D721Med (cell line): ENCODE results near the gene FAM117B.
"Not testable (repeated sequence)": the region's sequence is repeated elsewhere in the genome, so short reads cannot be mapped to it uniquely, and the experiment has no call there.

Experiments
- DNase-seq: peaks from one replicate; pipeline ENCODE4 v3.0.0; 2011; ENCODE audit warnings: low spot score; ENCODE audit not compliant: insufficient read length
- FAIRE-seq: peaks from 2 replicates; lab custom pipeline; 2011; peaks lifted over from hg19 to GRCh38; lab: Jason Lieb, UNC
- CTCF ChIP-seq: IDR thresholded peaks from 2 replicates; pipeline ENCODE4 v1.5.1; 2012; ENCODE audit warnings: mild to moderate bottlenecking, control low read depth; ENCODE audit not compliant: insufficient read depth; ENCODE audit errors: missing control alignments

FAM117B gene

DNA sequence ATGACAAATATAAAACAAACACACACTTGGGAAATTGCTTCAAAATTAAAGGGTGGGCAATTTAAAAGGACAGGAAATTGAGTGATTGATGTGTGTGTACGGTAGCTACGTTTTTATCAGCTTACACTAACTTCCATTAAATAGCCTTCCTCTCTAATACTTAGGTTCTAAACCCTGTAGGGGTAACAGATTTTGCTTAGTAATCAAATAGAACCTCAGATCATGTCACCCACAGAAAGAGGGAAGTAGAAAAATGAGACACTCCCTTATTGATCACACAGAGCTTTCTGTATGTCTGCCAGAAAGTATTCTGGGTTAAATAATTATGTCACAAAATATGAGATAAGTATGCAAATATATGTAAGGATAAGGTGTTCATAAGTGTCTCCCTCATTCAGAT, 143.4 kb downstream of the FAM117B start:
- DNase-seq (no peak), FAIRE-seq (no peak)
- TF ChIP-seq CTCF: no peak

- no peak for FAIRE-seq
- no peak for DNase-seq
- TF ChIP-seq CTCF: no peak
Observed at GRCh38 chr2:202780514-202781021, 145.8 kb downstream of the FAM117B start.

DNA sequence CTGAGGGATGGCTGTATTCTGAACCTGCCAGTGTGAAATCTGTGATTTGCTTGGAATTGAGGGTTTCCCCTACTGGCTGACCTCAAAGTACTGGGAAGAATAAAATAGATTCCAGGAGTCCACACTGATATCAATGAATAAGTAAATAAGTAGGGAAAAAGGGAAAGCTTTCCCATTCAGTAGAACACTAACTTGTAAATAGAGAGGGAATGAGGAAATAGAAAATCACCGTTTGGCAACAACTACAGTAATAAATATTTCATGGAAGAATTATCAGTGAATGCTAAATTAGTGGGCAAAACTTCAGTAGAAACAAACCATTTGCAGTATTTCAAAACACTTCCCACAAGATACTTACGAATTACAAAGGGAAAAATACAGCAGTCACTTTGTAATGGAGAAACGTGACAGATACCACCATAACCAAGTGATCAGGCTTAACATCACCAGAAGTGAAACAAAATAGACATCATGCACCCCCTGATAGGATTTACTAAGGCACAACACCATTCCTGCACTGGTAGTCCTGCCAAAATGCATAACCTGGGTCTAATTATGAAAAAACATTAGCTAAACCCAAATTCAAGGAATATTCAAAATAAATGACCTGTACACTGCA, 148.3 kb downstream of the FAM117B start:
- no peak for TF ChIP-seq CTCF
- no peak for DNase-seq
- FAIRE-seq: no peak

DNA sequence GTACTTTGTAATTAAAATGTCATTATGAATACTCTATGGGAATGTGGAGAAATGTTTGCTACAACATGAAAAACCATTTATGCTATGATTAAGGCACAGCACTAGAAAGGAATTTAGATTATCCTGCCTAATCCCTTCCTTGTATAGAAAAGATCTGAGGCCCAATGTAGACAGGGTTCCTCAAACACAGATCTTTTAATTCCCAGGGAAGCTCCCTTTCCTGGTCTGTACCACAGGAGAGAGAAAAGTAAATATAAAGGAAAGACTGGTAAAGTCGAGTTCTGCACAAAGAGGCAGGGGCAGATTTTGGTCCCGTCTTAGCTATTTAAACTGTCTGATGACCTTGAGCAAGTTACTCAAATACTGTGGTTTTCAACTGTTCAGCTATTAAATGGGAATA, 152.1 kb downstream of the FAM117B start:
- TF ChIP-seq CTCF: no peak
- peak; percentile 38 for FAIRE-seq
- DNase-seq: no peak

DNA sequence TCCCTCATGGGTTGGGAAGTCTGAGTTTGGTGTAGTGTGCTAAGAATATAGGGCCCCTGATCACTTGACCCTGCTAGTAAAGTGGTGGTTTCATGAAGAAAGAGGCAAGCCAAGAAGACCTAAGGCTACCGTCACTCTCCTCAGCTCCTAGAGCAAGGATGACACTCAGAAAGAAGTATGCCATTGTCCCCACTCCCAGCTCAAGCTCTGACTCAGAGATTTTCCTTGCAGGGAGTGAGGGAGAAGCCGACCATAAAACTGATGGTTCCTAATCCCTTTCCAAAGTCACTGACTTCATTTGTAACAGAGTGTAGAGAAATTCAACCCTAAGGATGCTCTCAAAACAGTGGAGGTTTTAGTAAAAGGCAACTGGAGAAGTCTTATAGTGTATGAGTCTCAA, 155.9 kb downstream of the FAM117B start:
- no peak for FAIRE-seq
- no peak for TF ChIP-seq CTCF

GRCh38 chr2:202797944-202798343, 163.2 kb downstream of the FAM117B start:
- no peak for TF ChIP-seq CTCF
- FAIRE-seq (no peak), DNase-seq (no peak)

More for the DNA sequence above, 155.9 kb downstream of the FAM117B start:
- no peak for DNase-seq

DNA sequence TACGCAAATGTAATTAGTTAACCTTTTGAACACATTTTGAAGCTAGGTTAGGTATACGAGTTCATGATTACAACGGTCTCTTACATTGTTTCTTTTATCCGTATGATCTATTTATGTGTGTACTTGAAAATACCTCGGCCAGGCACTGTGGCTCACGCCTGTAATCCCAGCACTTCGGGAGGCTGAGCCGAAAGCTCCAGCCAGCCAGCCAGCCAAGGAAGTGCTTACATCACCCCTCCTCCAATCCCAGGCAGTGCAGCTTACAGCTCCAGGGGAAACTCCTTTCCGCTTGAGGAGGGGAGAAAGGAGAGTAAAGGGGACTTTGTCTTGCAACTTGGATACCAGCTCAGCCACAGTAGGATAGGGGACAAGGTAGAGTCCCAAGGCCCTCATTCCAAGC, 171.1 kb downstream of the FAM117B start:
- FAIRE-seq, DNase-seq: not testable (repeated sequence)

DNA sequence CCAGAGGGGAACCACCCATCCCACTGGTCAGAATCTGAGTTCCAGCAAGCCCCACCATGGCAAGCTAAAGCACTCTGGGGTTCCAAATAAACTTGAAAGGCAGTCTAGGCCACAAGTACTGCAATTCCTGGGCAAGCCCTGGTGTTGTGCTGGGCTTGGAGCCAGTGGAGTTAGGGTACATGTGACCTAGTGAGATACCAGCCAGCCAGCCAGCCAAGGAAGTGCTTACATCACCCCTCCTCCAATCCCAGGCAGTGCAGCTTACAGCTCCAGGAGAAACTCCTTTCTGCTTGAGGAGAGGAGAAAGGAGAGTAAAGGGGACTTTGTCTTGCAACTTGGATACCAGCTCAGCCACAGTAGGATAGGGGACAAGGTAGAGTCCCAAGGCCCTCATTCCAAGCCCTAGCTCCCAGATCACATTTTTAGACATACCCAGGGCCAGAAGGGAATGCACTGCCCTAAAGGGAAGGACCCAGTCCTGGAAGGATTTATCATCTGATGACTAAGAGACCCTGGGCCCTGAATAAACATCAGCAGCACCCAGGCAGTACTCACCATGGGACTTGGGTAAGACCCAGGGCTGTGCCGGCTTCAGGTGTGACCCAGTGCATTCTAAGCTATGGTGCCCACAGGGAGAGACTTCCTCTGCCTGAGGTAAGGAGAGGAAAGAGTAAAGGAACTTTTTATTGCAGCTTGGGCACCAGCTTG, 172.8 kb downstream of the FAM117B start:
- FAIRE-seq, DNase-seq: not testable (repeated sequence)
